Activated T-cell treated with anti-CD3 and anti-CD28 coated beads for 1 hour (primary cell): Measurements from ENCODE around the gene CHL1.

Experiments
- DNase-seq: peaks from one replicate; pipeline ENCODE4 v3.0.0-alpha.2; 2020; ENCODE audit warnings: low read depth

CHL1 gene

GRCh38 chr3:196311-197148 is at the start of gene CHL1:
Gene CHL1 (plus strand): TSS chr3:196763. CDS start chr3:319777, 123,014 bp downstream.
- no peak for DNase-seq

- no peak for DNase-seq
Measured at GRCh38 chr3:151614-152189, 44.9 kb upstream of the CHL1 start.

- DNase-seq, result no peak
Measured at GRCh38 chr3:159974-160373, 36.6 kb upstream of the CHL1 start.

GRCh38 chr3:166071-166470 is 30.5 kb upstream of the CHL1 start:
- DNase-seq, result no peak

- no peak for DNase-seq
Measured at GRCh38 chr3:166799-167198, 29.8 kb upstream of the CHL1 start.

- DNase-seq, result no peak
Measured at GRCh38 chr3:173886-174285, 22.7 kb upstream of the CHL1 start.

GRCh38 chr3:184976-185375 is 11.6 kb upstream of the CHL1 start:
- no peak for DNase-seq

- no peak for DNase-seq
Measured at GRCh38 chr3:192215-192929, 4.2 kb upstream of the CHL1 start.

- no peak for DNase-seq
Measured at GRCh38 chr3:194001-194400, 2.6 kb upstream of the CHL1 start.

- no peak for DNase-seq
Measured at GRCh38 chr3:194421-194820, 2.1 kb upstream of the CHL1 start.

DNA sequence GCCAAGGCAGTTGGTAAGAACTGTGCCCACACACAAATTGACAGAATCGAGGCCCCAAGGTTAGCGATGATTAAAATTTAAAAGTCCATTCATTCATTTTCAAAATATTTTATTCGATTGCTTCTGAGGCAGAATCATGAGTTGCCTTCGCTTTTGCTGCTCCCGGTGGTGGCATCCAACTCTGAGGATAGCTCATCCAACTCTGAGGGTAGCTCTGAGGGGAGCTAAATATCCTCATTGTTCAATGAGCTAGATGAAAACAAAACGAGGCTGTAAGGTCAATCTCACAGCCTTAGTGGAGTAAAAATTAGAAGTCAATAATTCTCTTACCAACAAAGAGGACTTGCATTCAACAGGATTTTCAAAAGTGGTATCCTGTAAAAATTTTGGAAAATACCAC is 897 bp upstream of the CHL1 start:
- no peak for DNase-seq

DNA sequence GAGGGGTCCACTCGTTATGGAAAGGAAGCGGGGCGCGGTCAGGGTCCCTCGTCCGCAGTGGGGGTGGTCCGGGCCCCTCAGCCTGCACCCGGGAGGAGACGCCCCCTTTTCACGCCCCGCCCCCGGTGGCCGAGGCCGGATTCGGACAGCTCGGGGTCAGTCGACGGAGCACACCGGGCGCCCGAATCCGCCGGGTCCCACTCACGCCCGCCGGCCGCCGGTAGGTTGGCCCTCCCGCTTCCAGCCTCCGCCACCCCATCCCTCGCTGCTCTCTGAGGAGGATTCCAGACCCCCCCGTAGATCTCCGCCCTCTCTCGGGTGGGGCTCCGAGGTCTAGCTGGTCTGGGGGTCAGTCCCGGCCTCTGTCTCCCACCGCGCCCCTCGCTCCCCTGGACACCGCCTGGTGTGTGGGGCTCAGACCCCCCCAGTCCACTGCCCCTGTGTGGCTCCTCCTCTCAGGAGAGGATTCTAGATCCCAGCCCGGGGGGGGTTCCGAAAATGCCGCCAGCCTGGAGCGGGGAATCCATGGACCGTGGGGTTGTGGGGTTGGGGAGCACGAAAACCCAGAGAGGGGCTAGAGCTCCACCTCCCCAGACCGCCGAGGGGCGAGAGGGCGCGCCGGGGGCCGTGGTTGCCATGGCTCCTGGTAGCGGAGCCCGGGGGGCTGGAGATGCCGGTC is 725 bp downstream of the CHL1 start:
- DNase-seq, result no peak

DNA sequence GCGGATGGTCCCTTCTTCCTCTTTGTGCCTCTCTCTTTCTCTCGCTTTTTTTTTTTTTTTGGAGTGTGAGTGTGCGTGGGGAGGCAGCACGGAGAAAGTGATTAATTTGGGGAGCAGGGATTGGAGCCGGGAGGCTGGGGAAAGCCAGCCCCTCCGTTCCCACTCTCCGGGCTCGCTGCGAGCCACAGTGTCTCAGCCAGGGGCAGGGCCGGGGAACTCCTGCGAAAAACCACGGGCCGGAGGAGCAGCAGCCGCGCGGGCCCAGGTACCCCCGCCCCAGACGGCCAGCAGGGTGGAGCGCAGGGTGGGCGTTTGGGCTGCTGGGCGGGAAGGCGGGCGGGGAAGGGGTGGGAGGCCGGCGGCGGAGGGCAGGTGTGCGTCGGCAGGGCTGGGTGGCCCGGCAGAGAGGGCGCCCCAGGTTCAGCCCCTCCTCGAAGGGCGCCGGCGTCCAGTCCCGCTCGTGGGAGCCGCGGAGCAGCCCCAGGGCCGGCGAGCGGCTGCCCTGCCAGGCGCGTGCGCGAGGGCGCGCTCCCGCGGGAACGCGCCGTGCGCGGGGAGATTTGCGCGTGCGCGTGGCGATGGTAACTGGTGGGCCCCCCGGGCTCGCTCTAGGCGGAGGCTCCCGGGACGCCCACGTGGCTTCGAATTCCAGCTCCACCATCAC is 1.4 kb downstream of the CHL1 start:
- no peak for DNase-seq

GRCh38 chr3:199835-200234 is 3.3 kb downstream of the CHL1 start:
- no peak for DNase-seq

DNA sequence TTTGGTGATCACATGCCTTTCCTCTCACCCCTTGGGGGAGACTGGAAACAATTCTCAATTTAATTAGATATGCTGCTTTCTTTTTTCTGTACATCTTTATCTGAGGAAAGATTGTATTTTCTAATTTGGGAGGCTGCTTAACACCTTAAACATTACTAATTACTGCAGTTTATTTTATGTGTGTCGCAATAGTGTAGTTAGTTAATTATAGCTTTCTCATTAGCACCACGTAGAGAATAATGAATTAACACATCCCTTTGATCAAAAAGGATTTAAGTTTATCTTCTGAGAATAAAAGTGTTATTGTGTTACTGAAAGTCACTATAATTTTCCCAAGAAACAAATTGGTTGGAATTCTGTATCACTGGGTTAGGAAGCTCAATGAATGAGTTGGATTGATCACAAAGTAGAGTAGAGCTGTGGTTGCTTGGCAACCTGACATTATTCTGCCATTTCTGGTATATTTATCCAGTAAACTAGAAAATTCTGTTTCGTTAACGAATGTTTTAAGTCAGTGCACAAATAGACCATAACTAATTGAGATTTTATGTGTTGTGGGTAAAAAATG is 4.3 kb downstream of the CHL1 start:
- DNase-seq, result no peak

- DNase-seq, result no peak
Measured at GRCh38 chr3:204102-204501, 7.5 kb downstream of the CHL1 start.

DNA sequence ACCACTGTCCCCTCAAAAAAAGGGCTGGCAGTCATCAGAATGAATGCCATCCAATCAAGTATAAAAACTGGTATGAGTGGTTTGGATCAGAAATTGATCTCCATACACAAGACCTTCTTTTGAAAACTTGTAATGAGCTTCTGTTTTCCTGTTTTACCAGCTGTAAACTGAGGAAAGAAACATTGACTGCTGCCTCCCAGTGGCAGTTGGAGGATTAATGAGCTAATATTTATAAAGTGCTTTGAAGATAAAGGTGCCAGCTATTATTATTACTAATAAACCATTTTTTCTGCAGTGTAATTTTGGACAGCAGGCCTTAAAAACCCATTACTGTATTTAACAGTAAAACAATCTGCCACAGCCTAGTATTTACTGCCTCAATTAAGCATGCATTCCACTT is 11.4 kb downstream of the CHL1 start:
- DNase-seq, result no peak

DNA sequence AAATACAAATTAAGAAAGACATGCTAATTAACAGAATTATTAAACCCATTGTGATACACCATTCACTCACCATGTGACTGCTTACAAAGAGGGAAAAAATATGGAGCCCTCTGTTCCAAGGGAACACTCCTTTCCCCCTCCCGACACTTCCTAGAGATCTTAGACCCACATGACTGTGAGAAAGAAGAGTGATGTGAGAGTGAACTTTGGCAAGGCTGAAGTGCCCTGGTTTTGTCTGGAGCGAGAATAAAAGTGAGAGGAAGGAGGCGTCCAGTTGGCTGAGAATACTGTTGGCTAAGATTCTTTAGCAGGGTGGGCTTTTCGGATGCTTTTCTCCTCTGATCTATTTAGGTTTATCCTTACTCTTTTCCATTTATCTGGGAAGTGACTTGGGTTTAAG is 14.1 kb downstream of the CHL1 start:
- DNase-seq, result no peak

- no peak for DNase-seq
Measured at GRCh38 chr3:212432-212831, 15.9 kb downstream of the CHL1 start.

DNA sequence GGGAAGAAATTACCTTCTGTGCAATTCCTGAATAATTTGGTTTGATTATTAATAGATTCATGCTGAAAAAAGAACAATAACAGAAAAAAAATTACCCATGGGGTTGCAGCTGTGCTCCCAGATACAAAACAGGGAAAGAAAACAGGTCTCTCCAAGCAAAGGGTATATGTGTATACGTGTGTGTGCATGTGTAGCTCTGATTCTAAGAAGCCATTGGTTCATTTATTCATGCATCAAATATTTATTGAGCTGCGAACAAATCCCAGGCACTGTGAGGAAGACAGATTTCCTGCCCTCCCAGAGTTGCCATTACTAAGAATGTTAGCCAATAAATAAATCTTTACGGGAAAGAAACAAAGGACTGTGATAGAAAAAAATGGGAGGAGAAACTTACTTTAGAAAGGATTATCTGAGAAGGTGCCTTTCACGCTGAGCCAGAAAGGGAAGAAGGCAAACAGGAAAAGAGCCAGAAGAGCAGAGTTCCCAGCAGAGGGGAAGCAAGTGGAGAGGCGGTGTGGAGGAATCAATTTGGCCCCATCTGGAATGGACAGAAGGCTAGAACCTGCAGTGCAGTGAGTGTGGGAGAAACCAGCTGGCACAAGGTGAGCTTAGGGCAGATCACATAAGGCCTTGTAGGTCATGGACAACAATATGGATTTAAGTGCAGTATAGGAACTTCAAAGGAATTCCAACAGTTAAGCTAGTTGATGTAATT is 20.7 kb downstream of the CHL1 start:
- no peak for DNase-seq

DNA sequence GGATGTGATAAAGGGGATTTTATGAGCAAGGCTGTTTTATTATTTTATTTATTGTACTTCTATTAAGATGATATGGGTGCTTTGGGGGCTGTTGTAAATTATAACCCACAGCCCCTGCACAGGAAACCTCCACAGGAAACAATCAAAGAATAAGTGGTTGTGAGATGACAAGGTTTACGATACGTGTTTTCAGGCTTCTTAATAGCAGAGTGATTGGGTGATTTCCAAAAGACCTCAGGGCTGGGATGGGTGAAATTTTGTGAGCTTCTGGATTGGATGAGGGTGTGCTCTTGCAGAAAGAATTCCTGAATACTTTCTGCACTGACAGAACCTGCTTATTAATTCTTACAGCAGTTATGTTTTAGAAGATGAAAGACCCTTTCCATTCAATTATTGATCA is 21.4 kb downstream of the CHL1 start:
- DNase-seq, result no peak
